HUES6 (cell line): ENCODE measurements around the gene IFNGR2.

Experiments
- H3K27ac ChIP-seq: 2 replicates; pipeline ENCODE4 v1.7.0; 2013; ENCODE audit warnings: low read depth, mild to moderate bottlenecking, low read length, inconsistent platforms
- H3K27me3 ChIP-seq: 2 replicates; pipeline ENCODE4 v1.6.1; 2013; ENCODE audit warnings: low read length; ENCODE audit not compliant: control insufficient read depth, insufficient read depth
- H3K36me3 ChIP-seq: 2 replicates; pipeline ENCODE4 v1.6.1; 2013; ENCODE audit warnings: low read length; ENCODE audit not compliant: control insufficient read depth, insufficient read depth
- H3K4me1 ChIP-seq: 2 replicates; pipeline ENCODE4 v1.6.1; 2013; ENCODE audit warnings: low read length; ENCODE audit not compliant: control insufficient read depth, insufficient read depth
- H3K4me3 ChIP-seq: 2 replicates; pipeline ENCODE4 v1.5.1; 2013; ENCODE audit warnings: low read depth, low read length
- H3K9ac ChIP-seq: one replicate; pipeline ENCODE4 v1.6.1; 2013; ENCODE audit warnings: mild to moderate bottlenecking, low read length
- H3K9me3 ChIP-seq: 2 replicates; pipeline ENCODE4 v1.6.1; 2013; ENCODE audit warnings: low read depth, low read length; ENCODE audit not compliant: control insufficient read depth, insufficient read depth

The IFNGR2 gene

GRCh38 chr21:33424214-33424613 is 21.0 kb downstream of the IFNGR2 start:
- H3K9me3 ChIP-seq = no peaks in the 10 kb centered on the region
- H3K27ac ChIP-seq = no peak overlapping the region
- H3K27me3 ChIP-seq = no peaks in the 10 kb centered on the region
- H3K4me3 ChIP-seq = no peak overlapping the region
- no peak overlapping the region for H3K9ac ChIP-seq
- peaks cover 63% of the 10 kb centered on the region for H3K36me3 ChIP-seq
- H3K4me1 ChIP-seq = 0 out of 2 replicates have a peak, but pooled peaks cover 4% of the 10 kb centered on the region

DNA sequence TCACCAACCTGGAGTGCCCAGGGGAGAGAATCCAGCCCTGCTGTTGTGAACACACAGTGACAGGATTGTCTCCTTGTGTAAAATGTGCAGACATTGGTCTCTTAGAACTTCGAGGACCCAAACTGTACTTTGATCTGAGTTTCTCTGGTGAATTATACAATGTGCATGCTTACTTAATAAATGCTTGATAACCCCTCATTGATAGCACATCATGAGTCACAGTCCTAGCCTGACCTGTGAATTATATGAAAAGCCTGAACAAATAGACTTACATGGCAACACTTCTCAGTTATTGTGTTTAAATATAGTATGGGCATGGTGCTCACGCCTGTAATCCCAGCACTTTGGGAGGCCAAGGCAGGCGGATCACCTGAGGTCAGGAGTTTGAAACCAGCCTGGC is 22.6 kb downstream of the IFNGR2 start:
- H3K27me3 ChIP-seq = no peaks in the 10 kb centered on the region
- H3K4me3 ChIP-seq = no peak overlapping the region
- no peak overlapping the region for H3K27ac ChIP-seq
- no peaks in the 10 kb centered on the region for H3K9me3 ChIP-seq
- 0 out of 2 replicates have a peak, but pooled peaks cover 4% of the 10 kb centered on the region for H3K4me1 ChIP-seq
- H3K36me3 ChIP-seq = peaks cover 67% of the 10 kb centered on the region
- H3K9ac ChIP-seq = no peak overlapping the region

DNA sequence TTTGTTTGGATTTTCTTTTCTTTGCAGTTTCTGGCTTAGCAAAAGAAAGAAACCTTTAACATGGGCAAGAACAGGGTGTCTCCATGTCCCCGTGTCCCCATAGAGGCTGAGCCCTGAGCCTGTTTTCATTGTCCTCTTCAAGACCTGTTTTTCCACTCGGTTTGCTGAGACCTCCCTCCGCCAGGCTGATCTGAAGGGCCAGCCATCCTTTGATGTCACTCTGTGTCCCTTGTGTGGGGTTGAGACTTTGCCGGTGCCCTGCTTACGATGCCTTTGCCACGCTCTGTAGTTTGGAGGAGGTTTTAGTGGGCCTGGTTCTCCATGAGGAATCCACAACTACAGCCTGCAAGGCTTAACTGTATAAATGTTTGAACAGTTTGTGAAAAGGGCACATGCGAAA is 23.8 kb downstream of the IFNGR2 start:
- Histone ChIP-seq H3K27me3 (no peaks in the 10 kb centered on the region), H3K9ac (no peak overlapping the region), H3K27ac (no peak overlapping the region), H3K36me3 (peaks cover 68% of the 10 kb centered on the region), H3K4me1 (no peaks in the 10 kb centered on the region), H3K9me3 (no peaks in the 10 kb centered on the region), H3K4me3 (no peak overlapping the region)

DNA sequence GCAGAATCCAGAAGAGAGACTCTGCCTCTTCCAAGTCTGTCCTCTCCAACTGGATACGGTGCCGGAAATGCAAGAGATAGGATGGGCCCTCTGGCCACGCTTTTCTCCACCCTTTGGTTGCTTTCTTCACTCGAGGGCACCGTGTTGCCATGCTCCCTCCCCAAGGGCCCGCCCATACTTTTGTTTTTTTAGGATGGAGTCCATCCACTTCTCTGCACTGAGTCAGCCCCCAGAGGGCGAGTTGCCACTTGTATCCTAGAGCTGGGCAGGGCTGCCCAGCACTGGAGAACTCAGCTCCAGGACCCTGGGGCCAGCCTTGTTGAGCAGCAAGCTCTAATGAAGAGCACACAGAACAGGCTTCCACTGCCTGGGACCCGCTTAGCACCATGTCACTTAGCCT is 25.5 kb downstream of the IFNGR2 start:
- peaks cover 80% of the 10 kb centered on the region for H3K36me3 ChIP-seq

DNA sequence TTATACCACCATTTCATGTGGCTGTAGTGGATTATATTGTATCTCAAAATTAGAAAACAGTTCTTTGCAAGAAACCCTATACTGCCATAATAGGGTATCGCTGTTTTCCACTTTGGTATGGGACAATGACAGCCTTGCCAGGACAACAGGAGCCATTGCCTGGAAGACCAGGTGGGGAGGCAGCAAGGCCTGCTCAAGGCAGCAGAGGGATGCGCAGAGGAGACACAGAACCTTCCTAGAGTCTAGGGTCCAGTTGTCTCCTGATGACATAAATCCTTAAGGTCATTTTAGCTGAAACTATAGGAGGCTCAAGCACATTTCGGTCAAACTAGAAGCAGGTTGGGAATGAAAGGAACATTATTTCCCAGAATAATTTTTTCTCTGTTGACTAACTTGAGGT is 27.6 kb downstream of the IFNGR2 start:
- H3K36me3 ChIP-seq = peaks cover 78% of the 10 kb centered on the region
- no peaks in the 10 kb centered on the region for H3K9me3 ChIP-seq
- H3K4me3 ChIP-seq = no peak overlapping the region
- H3K4me1 ChIP-seq = no peaks in the 10 kb centered on the region
- H3K27me3 ChIP-seq = no peaks in the 10 kb centered on the region
- no peak overlapping the region for H3K9ac ChIP-seq
- no peak overlapping the region for H3K27ac ChIP-seq

More for the DNA sequence above, 25.5 kb downstream of the IFNGR2 start:
- H3K27me3 ChIP-seq = no peaks in the 10 kb centered on the region
- H3K4me1 ChIP-seq = no peaks in the 10 kb centered on the region
- H3K9me3 ChIP-seq = no peaks in the 10 kb centered on the region
- H3K27ac ChIP-seq = no peak overlapping the region
- no peak overlapping the region for H3K4me3 ChIP-seq
- no peak overlapping the region for H3K9ac ChIP-seq

- H3K4me1 ChIP-seq = no peaks in the 10 kb centered on the region
- no peak overlapping the region for H3K9ac ChIP-seq
- no peak overlapping the region for H3K27ac ChIP-seq
- H3K36me3 ChIP-seq = peaks cover 79% of the 10 kb centered on the region
- no peaks in the 10 kb centered on the region for H3K27me3 ChIP-seq
- no peaks in the 10 kb centered on the region for H3K9me3 ChIP-seq
- no peak overlapping the region for H3K4me3 ChIP-seq
Observed at GRCh38 chr21:33432496-33432895, 29.3 kb downstream of the IFNGR2 start.

- Histone ChIP-seq H3K4me1 (no peaks in the 10 kb centered on the region), H3K9me3 (no peaks in the 10 kb centered on the region), H3K9ac (no peak overlapping the region), H3K4me3 (no peak overlapping the region), H3K27me3 (no peaks in the 10 kb centered on the region), H3K36me3 (peaks cover 82% of the 10 kb centered on the region), H3K27ac (no peak overlapping the region)
Observed at GRCh38 chr21:33433001-33433400, 29.8 kb downstream of the IFNGR2 start.

DNA sequence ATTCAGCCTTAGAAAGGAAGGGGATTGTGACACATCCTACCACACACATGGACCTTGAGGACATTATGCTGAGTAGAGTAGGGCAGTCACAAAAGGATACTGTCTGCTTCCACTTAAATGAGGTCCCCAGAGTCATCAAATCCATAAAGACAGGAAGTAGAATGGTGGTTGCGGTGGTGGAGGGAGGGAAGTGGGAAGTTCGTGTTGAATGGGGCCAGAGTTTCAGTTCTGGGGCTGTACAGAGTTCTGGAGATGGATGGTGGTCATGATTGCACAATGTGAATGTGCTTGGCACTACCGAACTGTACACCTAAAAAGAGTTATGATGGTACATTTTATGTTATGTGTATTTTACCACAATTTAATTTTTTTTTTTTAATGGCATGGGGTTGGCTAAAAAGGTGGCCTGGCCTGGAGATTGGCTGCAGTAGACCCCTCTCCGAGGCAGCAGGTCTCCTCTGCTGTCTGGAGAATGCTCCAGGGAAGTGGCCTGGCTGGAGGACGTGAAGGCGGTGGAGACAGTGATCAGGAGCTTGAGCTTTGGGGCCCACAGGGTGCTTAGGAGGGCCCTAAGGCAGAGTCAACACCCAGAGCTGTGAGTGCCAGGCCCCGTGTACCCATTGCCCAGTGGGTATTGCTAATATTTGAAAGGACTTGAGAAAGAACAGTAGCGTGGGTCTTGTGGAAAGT is 30.4 kb downstream of the IFNGR2 start:
- peaks cover 81% of the 10 kb centered on the region for H3K36me3 ChIP-seq
- H3K27ac ChIP-seq = no peak overlapping the region
- no peak overlapping the region for H3K4me3 ChIP-seq
- H3K27me3 ChIP-seq = no peaks in the 10 kb centered on the region
- H3K9ac ChIP-seq = no peak overlapping the region
- H3K4me1 ChIP-seq = no peaks in the 10 kb centered on the region
- no peaks in the 10 kb centered on the region for H3K9me3 ChIP-seq

DNA sequence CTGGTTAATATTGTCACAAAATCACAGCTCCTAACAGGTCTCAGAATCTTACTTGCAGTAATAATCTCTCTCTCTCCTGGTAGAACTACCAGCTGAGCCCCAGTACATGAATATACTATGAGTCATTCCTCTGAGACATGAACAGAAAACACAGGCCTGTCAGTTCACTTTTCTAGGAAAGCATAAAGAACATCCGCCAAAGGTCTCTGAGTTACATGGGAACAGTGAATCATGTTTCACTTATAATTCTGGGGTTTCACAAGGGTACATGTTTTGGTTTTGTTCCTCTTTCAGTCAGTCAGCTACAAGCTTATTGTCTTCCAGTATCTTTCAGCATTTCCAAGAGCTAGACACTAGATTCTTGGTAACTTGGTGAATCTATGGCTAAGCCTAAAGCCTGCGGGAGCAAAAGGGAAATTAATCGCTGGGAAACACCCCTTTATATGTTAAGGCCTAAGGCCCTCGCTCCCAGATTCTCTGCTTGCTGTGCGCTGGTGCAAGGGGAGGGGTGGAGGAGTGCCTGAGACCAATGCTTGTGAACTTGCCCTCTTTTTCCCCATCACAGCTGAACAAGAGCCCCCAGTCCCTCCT is 31.7 kb downstream of the IFNGR2 start:
- H3K27ac ChIP-seq = no peak overlapping the region
- H3K27me3 ChIP-seq = no peaks in the 10 kb centered on the region
- H3K4me3 ChIP-seq = no peak overlapping the region
- H3K4me1 ChIP-seq = no peaks in the 10 kb centered on the region
- no peaks in the 10 kb centered on the region for H3K9me3 ChIP-seq
- H3K36me3 ChIP-seq = peaks cover 72% of the 10 kb centered on the region
- H3K9ac ChIP-seq = no peak overlapping the region

- H3K36me3 ChIP-seq = peaks cover 54% of the 10 kb centered on the region
- no peak overlapping the region for H3K9ac ChIP-seq
- no peak overlapping the region for H3K4me3 ChIP-seq
- no peaks in the 10 kb centered on the region for H3K4me1 ChIP-seq
- no peaks in the 10 kb centered on the region for H3K27me3 ChIP-seq
- no peaks in the 10 kb centered on the region for H3K9me3 ChIP-seq
- H3K27ac ChIP-seq = no peak overlapping the region
Observed at GRCh38 chr21:33437140-33437539, 33.9 kb downstream of the IFNGR2 start.

- H3K36me3 ChIP-seq = peaks cover 25% of the 10 kb centered on the region
- no peak overlapping the region for H3K9ac ChIP-seq
- no peaks in the 10 kb centered on the region for H3K27me3 ChIP-seq
- H3K4me1 ChIP-seq = no peaks in the 10 kb centered on the region
- no peaks in the 10 kb centered on the region for H3K9me3 ChIP-seq
- no peak overlapping the region for H3K27ac ChIP-seq
- H3K4me3 ChIP-seq = no peak overlapping the region
Observed at GRCh38 chr21:33441489-33442477, 38.6 kb downstream of the IFNGR2 start.
